Measurements from ENCODE around the gene CLOCK. TPM values are rescaled to one million over a fixed set of nuclear protein-coding genes. Genes with fewer than 3 reads are reported as not detected.

CLOCK gene
- total RNA-seq, 4 donors from 2014 or later: 24.5 to 42.6 (median 34.8) TPM

GRCh38 chr4:55512077-55512476 lies 34.6 kb downstream of the CLOCK start:
- Histone ChIP-seq H3K27me3 (no peaks in the 10 kb centered on the region), H3K4me3 (no peak overlapping the region), H3K36me3 (peaks cover 0 to 10% (median under 1%) of the 10 kb centered on the region in 4 donors), H3K9me3 (no peaks in the 10 kb centered on the region), H3K4me1 (peaks cover 0 to 9% (median 4%) of the 10 kb centered on the region in 4 donors), H3K27ac (replicated peaks in 1 of 4) (no peak overlapping the region)
- 96% methylated on average over 1 of the region's 1 CpG for WGBS
- TF ChIP-seq POLR2AphosphoS5 (IDR thresholded peaks at IDR 0.05): no peak
- TF ChIP-seq EP300 (IDR thresholded peaks at IDR 0.05): no peak
- no peak for TF ChIP-seq CTCF (IDR thresholded peaks at IDR 0.05)
- TF ChIP-seq POLR2A (IDR thresholded peaks at IDR 0.05; ENCODE audit: low read depth): no peak
- intact Hi-C loops (cut with DNase I): no loop called here
- no peak for DNase-seq (ENCODE audit: extremely low spot score)

GRCh38 chr4:55510685-55511084 lies 36.0 kb downstream of the CLOCK start:
- TF ChIP-seq POLR2A (IDR thresholded peaks at IDR 0.05; ENCODE audit: low read depth): no peak
- no peak for TF ChIP-seq POLR2AphosphoS5 (IDR thresholded peaks at IDR 0.05)
- TF ChIP-seq EP300 (IDR thresholded peaks at IDR 0.05): no peak
- TF ChIP-seq CTCF (IDR thresholded peaks at IDR 0.05): no peak
- H3K4me3 ChIP-seq: no peak overlapping the region
- intact Hi-C loops (cut with DNase I): no loop called here
- no peaks in the 10 kb centered on the region for H3K27me3 ChIP-seq
- no peaks in the 10 kb centered on the region for H3K9me3 ChIP-seq
- peaks cover 0 to 9% (median 4%) of the 10 kb centered on the region in 4 donors for H3K4me1 ChIP-seq
- no peak for DNase-seq (ENCODE audit: extremely low spot score)
- H3K36me3 ChIP-seq: peaks cover 0 to 13% (median 4%) of the 10 kb centered on the region in 4 donors
- no peak overlapping the region for H3K27ac ChIP-seq (replicated peaks in 1 of 4)

- TF ChIP-seq EP300 (IDR thresholded peaks at IDR 0.05) (no peak), POLR2AphosphoS5 (IDR thresholded peaks at IDR 0.05) (no peak), POLR2A (IDR thresholded peaks at IDR 0.05; ENCODE audit: low read depth) (no peak), CTCF (IDR thresholded peaks at IDR 0.05) (no peak)
- no peak for DNase-seq (ENCODE audit: extremely low spot score)
- Histone ChIP-seq H3K36me3 (peaks cover 0 to 13% (median 4%) of the 10 kb centered on the region in 4 donors), H3K4me3 (no peak overlapping the region), H3K27me3 (no peaks in the 10 kb centered on the region), H3K4me1 (peaks cover 0 to 9% (median 4%) of the 10 kb centered on the region in 4 donors), H3K9me3 (no peaks in the 10 kb centered on the region), H3K27ac (replicated peaks in 1 of 4) (no peak overlapping the region)
- 90% methylated on average over 3 of the region's 3 CpGs for WGBS
- intact Hi-C loops (cut with DNase I): no loop called here
These were observed 37.4 kb downstream of the CLOCK start for GRCh38 chr4:55509266-55509665.

- no peak for DNase-seq (ENCODE audit: extremely low spot score)
- H3K36me3 ChIP-seq: peaks cover 0 to 13% (median 4%) of the 10 kb centered on the region in 4 donors
- peaks cover 0 to 9% (median 4%) of the 10 kb centered on the region in 4 donors for H3K4me1 ChIP-seq
- H3K27ac ChIP-seq (replicated peaks in 1 of 4): no peak overlapping the region
- TF ChIP-seq CTCF (IDR thresholded peaks at IDR 0.05): no peak
- no peak for TF ChIP-seq EP300 (IDR thresholded peaks at IDR 0.05)
- TF ChIP-seq POLR2A (IDR thresholded peaks at IDR 0.05; ENCODE audit: low read depth): no peak
- no peak for TF ChIP-seq POLR2AphosphoS5 (IDR thresholded peaks at IDR 0.05)
- H3K27me3 ChIP-seq: no peaks in the 10 kb centered on the region
- H3K9me3 ChIP-seq: no peaks in the 10 kb centered on the region
- H3K4me3 ChIP-seq: no peak overlapping the region
- intact Hi-C loops (cut with DNase I): no loop called here
- 94% methylated on average over 1 of the region's 1 CpG for WGBS
These were observed 39.1 kb downstream of the CLOCK start for GRCh38 chr4:55507612-55508011.

GRCh38 chr4:55503169-55503568 lies 43.5 kb downstream of the CLOCK start:
- intact Hi-C loops (cut with DNase I): no loop called here
- peaks cover 0 to 10% (median 4%) of the 10 kb centered on the region in 4 donors for H3K36me3 ChIP-seq
- H3K4me1 ChIP-seq: peaks cover 0 to 13% (median 6%) of the 10 kb centered on the region in 4 donors
- no peaks in the 10 kb centered on the region for H3K27me3 ChIP-seq
- H3K27ac ChIP-seq (replicated peaks in 1 of 4): no peak overlapping the region
- no peaks in the 10 kb centered on the region for H3K9me3 ChIP-seq
- TF ChIP-seq EP300 (IDR thresholded peaks at IDR 0.05) (no peak), POLR2AphosphoS5 (IDR thresholded peaks at IDR 0.05) (no peak), POLR2A (IDR thresholded peaks at IDR 0.05; ENCODE audit: low read depth) (no peak), CTCF (IDR thresholded peaks at IDR 0.05) (no peak)
- no peak overlapping the region for H3K4me3 ChIP-seq
- 80% methylated on average over 2 of the region's 2 CpGs for WGBS
- no peak for DNase-seq (ENCODE audit: extremely low spot score)

Data from esophagus muscularis mucosa (tissue), 4 donors.